B cell (primary cell): ENCODE results near the gene SGCD.

Source experiments
- CTCF ChIP-seq: fragments of 200-600 bp; IDR thresholded peaks from one replicate; pipeline ENCODE4 v1.8.0; 2022; ENCODE audit warnings: antibody characterized with exemption, mild to moderate bottlenecking
- EZH2 ChIP-seq: IDR thresholded peaks from 2 replicates; pipeline ENCODE4 v1.6.1; 2012; ENCODE audit warnings: borderline replicate concordance, low read depth, mild to moderate bottlenecking, moderate library complexity, low read length; ENCODE audit not compliant: insufficient read depth, poor library complexity, severe bottlenecking

- TF ChIP-seq CTCF (no peak), EZH2 (no peak)
Measured at GRCh38 chr5:156753846-156754245, 426.9 kb downstream of the SGCD start.
